IPS-11a (cell line): Measurements from ENCODE around the gene KCNIP4.

ENCODE experiments used
- H3K4me3 ChIP-seq: one replicate; pipeline ENCODE4 v1.5.1; 2013; ENCODE audit warnings: low read depth, low read length, control low read depth

KCNIP4 gene

GRCh38 chr4:21856301-21856700, 92.3 kb downstream of the KCNIP4 start:
- no peak overlapping the region for H3K4me3 ChIP-seq

DNA sequence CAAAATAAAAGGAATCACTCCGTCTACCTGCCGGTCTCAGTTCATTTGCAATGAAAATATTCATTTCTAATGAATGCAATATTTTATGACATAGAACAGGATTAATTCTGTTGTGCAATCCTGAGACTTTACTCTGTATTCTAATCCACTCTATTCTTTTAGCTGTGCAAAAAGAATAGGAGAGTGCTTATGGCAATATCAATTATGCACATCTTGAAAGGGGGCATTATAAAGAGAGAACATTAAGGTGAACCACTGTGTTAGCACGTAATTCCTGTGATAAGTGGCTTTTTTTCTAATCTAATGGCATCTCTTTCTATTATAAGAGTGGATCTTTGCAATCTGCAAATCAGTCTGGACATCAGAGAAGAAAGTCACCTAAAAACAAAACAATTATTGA, 99.5 kb downstream of the KCNIP4 start:
- no peak overlapping the region for H3K4me3 ChIP-seq

DNA sequence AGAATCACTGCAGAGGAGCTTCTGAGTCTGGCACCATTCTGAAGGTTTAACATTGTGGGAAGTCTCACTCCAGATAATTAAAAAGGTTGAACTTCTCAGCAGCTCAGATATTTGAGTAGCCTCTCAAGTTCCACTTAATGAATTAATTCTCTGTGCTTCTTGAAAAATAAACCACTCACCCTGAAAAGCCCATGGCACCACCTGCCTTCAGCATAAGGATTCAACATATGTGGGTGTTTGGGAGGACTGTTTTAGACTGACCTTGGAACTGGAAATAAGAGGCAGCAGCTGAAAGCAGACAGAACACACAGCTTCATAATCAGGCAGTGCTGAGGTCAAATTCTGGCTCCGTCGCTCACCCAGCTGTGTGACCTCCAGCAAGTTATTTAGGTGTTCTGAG, 100.6 kb downstream of the KCNIP4 start:
- H3K4me3 ChIP-seq: no peak overlapping the region

DNA sequence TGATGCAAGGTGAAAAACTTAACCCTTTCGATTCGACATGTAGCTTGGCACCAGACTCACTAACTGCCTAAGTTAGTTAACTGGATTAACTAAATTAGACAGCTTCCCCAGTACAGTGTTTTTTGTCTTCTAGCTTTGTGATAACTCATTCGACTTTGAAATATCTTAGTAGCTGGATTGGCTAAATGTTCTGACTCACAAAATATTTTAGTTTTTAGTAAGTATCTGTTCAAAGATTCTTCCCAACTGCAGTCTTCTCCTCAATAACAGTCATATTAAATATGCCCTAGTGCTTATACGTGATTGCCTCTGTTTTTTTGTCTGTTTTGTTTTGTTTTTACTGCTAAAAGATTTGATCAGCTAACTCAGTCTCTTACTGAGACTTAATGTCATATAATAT, 102.9 kb downstream of the KCNIP4 start:
- H3K4me3 ChIP-seq: no peak overlapping the region

DNA sequence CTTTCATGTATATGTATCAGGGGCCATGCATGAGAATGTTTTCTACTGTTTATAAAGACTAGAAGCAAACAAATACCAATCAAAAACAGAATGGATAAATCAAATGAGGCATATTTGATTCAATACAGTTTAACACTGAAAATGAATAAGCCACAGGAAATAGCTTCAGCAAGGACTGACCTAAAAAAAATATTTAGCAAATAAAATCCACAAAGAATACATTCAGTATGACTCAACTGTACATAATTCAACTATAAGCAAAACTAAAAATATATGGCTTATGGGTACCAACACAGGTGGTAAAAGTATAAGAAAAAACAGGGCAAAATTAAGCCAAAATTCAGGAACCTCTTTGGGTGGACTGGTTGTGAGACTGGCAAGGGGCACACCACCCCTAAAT, 112.9 kb downstream of the KCNIP4 start:
- no peak overlapping the region for H3K4me3 ChIP-seq

- no peak overlapping the region for H3K4me3 ChIP-seq
These were observed 118.3 kb downstream of the KCNIP4 start for GRCh38 chr4:21830272-21830671.

- H3K4me3 ChIP-seq: no peak overlapping the region
These were observed 121.0 kb downstream of the KCNIP4 start for GRCh38 chr4:21827575-21827974.

- no peak overlapping the region for H3K4me3 ChIP-seq
These were observed 122.5 kb downstream of the KCNIP4 start for GRCh38 chr4:21826071-21826470.

DNA sequence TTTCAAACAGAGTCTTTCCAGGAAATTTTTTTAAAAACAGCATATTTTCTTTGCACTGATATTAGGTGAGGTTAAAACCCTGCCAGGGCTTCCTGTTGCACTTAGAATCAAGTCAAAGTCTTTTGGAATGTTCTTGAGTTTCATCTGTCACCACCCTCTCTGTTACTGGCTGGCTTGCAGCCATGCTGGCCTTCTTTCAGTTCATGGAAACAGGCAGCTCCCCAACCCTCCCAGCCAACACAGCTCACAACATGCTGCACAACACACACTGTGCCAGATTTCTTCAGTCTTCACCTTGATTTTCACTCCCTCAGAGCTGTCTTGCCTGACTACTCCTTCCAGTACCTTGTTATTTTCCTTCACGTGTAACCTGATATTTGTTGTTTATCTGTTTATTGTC, 129.5 kb downstream of the KCNIP4 start:
- no peak overlapping the region for H3K4me3 ChIP-seq

DNA sequence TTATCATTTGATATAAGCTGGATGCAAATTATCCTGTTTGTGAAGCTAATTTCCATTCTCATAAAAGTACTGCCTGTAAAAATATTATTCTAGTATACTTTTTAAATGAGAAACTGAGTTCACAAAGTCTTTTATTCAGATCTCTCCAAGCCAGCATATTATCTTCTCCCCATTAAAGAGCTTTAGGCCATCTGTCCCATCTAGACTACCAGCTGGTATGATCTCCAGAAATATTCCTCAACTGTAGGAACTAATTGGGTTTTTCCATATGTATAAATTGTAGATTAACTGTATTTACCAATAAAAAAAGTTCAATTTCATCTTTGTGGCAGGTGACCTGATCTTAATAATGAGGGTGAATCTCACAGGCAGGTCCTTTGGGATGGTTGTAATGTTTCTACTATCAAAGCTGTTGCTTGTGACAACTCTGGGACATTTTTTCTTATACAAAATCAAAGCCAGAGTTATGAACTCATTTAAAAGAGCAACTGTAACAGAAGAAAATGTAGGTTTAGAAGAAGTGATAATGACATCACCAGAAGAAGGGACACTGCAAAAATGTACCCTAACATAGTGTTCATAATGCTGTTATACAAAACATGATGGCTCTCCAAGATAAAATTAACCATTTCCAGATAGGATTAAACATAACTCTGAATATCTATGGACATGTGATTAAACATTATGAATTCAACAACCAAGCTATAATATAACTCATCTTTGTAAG, 132.8 kb downstream of the KCNIP4 start:
- no peak overlapping the region for H3K4me3 ChIP-seq

GRCh38 chr4:21811565-21811964, 137.0 kb downstream of the KCNIP4 start:
- no peak overlapping the region for H3K4me3 ChIP-seq

GRCh38 chr4:21806991-21807390, 141.6 kb downstream of the KCNIP4 start:
- H3K4me3 ChIP-seq: no peak overlapping the region

DNA sequence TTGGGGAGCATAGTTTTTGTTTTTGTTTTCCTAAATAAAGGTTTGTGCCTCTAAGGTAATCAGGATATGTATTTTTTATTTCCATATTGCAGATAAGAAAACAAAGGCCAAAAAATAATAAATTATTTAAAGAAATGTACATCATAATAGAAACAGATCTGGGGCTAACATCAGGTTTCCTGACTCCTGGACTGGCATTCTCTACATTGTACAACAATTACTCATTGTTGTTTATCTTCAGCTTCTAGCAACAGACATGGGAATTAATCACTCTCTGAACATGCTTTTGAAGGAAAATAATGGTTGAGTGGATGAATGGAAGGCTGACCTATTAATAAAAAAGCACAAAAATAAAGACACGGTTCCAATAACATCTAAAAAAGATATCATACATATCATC, 146.2 kb downstream of the KCNIP4 start:
- no peak overlapping the region for H3K4me3 ChIP-seq

DNA sequence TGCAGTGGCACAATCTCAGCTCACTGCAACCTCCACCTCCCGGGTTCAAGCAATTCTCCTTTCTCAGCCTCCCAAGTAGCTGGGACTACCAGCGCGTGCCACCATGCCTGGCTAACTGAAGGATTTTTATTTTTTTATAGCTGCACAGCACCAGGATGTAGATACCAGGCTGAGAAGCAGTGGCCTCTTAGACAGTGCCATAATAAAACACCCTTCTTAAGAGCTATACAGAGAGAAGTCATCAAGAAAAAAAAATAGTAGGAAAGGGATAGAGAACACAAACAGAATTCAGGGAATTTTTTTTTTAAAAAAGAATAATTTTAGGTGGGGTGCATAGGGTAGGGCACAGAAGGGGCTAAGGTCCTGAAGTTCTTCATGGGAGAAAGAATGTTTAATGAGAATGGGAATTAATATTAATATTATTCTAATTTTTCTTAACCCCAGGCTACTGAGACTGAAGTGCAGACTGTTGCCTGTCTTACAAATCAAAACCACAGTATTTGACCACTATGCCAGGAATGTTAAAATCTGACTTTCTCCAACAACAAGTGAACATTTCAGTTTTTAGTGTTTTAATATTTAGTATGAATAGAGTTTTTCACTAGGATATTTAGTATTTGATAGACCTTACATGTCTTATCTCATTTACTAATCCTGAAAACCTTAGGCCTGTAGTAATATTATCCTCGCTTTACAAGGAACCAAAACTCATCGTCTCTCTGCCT, 146.7 kb downstream of the KCNIP4 start:
- H3K4me3 ChIP-seq: no peak overlapping the region

- no peak overlapping the region for H3K4me3 ChIP-seq
These were observed 153.5 kb downstream of the KCNIP4 start for GRCh38 chr4:21795091-21795490.

DNA sequence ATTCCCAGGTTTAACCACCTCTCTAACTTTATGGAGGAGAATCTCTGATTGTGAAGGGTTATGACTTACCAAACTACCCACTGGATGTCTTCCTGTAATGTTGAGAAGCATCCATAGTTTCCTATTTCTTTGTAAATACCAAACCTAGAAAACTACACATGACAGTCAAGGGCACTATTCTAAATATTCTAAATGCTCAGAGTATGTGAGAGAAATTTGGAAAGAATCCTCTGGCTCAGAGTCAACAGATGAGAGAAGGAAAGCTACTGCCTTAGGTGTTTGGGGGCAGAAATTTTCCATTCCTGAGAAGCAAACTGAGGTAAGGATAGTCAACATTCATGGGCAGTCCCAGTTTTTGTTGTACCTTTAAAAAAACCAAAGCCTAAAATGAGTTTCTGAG, 155.8 kb downstream of the KCNIP4 start:
- no peak overlapping the region for H3K4me3 ChIP-seq

DNA sequence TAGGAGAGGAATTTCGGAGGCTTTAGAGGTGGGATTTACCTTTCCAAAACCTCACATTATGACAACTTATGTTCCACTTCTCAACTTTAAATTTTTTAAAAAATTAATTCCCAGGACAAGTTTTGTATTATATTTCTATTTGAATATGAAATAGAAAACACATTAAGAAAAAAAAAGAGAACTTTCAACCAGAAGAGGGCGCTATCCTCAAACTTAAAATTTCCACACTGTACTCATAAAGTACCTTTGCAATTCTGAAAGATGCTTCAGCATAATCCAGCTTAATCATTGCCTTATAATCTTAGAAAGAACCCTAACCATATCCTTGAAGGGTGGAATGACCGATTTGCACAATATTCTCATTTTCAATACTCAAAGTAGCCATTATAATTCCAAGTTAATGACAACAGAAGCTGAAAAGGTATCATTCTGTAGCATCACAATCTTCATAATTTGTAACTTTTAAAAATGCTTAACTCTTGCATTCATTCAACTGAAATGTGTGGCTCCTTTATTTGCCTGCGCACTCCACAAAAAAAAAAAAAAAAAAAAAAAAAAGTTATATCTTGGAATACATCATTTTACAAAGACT, 158.0 kb downstream of the KCNIP4 start:
- no peak overlapping the region for H3K4me3 ChIP-seq

DNA sequence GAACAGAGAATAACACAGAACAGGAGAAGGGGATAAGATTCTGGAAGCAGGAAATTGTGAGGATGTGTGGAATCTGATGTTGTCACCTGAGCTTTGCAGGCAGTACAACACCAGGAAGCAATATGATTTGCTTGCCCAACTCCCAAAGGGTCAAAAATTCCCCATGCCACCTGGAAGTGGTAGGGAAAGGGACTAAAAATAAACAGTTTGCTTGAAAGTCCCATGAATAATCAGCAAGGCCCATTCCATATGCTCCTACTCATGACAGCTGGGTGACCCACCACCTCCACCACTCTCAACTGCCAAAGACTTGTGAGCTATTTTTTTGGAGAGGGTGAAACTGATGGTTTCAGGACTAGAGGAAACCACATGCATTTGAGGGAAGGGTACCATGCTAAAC, 168.4 kb downstream of the KCNIP4 start:
- no peak overlapping the region for H3K4me3 ChIP-seq

GRCh38 chr4:21778702-21779101, 169.9 kb downstream of the KCNIP4 start:
- H3K4me3 ChIP-seq: no peak overlapping the region

GRCh38 chr4:21775703-21776102, 172.9 kb downstream of the KCNIP4 start:
- H3K4me3 ChIP-seq: no peak overlapping the region

- H3K4me3 ChIP-seq: no peak overlapping the region
These were observed 179.0 kb downstream of the KCNIP4 start for GRCh38 chr4:21769404-21770147.
